ENCODE measurements around the gene PIWIL4.

Gene PIWIL4

GRCh38 chr11:94537031-94537600 lies 30.1 kb upstream of the PIWIL4 start:
- DNase-seq (ENCODE audit: low spot score), result no peak
- in situ Hi-C loops (cut with MboI; ENCODE audit: low sequenced_read_pairs, unreplicated experiment), result no loop called here
- no peak for TF ChIP-seq CTCF (IDR thresholded peaks at IDR 0.05; ENCODE audit: borderline replicate concordance, control extremely low read depth, extremely low read depth, insufficient read depth, missing control alignments)

GRCh38 chr11:94539420-94539819 lies 27.7 kb upstream of the PIWIL4 start:
- in situ Hi-C loops (cut with MboI; ENCODE audit: low sequenced_read_pairs, unreplicated experiment), result no loop called here
- no peak for DNase-seq (ENCODE audit: low spot score)
- TF ChIP-seq CTCF (IDR thresholded peaks at IDR 0.05; ENCODE audit: borderline replicate concordance, control extremely low read depth, extremely low read depth, insufficient read depth, missing control alignments), result no peak

- no peak for TF ChIP-seq CTCF (IDR thresholded peaks at IDR 0.05; ENCODE audit: borderline replicate concordance, control extremely low read depth, extremely low read depth, insufficient read depth, missing control alignments)
- peak; percentile 87 for DNase-seq (ENCODE audit: low spot score)
- in situ Hi-C loops (cut with MboI; ENCODE audit: low sequenced_read_pairs, unreplicated experiment), result loop anchor here (10.0 kb wide), 1 partner anchor 51 kb away; no protein-coding TSS in a partner anchor
Measured at GRCh38 chr11:94543695-94544645, 23.2 kb upstream of the PIWIL4 start, which contains the start of gene FUT4. FUT4 (plus strand) TSS chr11:94543921; CDS start chr11:94544134, 213 bp downstream.

- in situ Hi-C loops (cut with MboI; ENCODE audit: low sequenced_read_pairs, unreplicated experiment), result loop anchor here (10.0 kb wide), 1 partner anchor 50 kb away; no protein-coding TSS in a partner anchor
- no peak for DNase-seq (ENCODE audit: low spot score)
- no peak for TF ChIP-seq CTCF (IDR thresholded peaks at IDR 0.05; ENCODE audit: borderline replicate concordance, control extremely low read depth, extremely low read depth, insufficient read depth, missing control alignments)
Measured at GRCh38 chr11:94544646-94545263, 22.4 kb upstream of the PIWIL4 start.

- in situ Hi-C loops (cut with MboI; ENCODE audit: low sequenced_read_pairs, unreplicated experiment), result loop anchor here (10.0 kb wide), 1 partner anchor 49 kb away; no protein-coding TSS in a partner anchor
- no peak for TF ChIP-seq CTCF (IDR thresholded peaks at IDR 0.05; ENCODE audit: borderline replicate concordance, control extremely low read depth, extremely low read depth, insufficient read depth, missing control alignments)
- no peak for DNase-seq (ENCODE audit: low spot score)
Measured at GRCh38 chr11:94545264-94546161, 21.7 kb upstream of the PIWIL4 start.

Measured in GM13976 (cell line).